GM21825 (cell line): ENCODE data around the gene ATF7IP.

ENCODE experiments used
- ATAC-seq: cut with Tn5 transposase; IDR thresholded peaks from one replicate; pipeline ENCODE4 v1.9.1; 2021; ENCODE audit warnings: mild to moderate bottlenecking, moderate library complexity; ENCODE audit not compliant: unreplicated experiment

Gene ATF7IP

DNA sequence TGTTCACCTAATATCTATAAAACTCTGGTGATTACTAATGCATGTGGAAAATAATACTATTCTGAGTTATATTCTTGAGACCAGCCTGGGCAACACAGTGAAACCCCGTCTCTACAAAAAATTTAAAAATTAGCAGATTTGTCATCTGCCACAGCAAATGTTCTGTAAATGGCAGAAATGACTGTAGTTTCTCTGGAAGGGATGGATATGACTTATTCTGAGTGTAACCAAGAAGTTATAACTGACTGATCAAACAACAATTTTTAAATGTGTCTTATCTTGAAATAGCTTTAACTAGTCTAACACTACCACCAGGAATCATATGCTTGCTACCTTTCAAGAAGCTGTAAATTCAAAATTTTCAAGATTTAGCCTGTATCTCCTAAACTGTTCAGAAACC lies 113.5 kb downstream of the ATF7IP start:
- no peak for ATAC-seq

DNA sequence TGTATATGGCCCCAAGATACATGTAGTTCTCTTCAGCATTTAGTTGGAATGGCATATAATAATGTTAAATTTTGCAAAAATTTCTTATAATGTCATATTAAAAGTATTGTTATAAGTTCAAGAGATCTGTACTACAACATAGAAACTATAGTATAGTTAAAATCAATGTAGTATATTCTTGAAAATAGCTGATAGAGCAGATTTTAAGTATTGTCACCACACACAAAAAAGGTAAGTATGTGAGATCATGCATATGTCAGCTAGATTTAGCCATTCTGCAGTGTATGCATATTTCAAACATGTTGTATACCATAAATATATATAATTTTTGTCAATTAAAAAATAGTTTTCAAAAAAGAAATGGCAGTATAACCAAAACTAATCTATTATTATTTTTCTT lies 115.7 kb downstream of the ATF7IP start:
- ATAC-seq, result no peak

DNA sequence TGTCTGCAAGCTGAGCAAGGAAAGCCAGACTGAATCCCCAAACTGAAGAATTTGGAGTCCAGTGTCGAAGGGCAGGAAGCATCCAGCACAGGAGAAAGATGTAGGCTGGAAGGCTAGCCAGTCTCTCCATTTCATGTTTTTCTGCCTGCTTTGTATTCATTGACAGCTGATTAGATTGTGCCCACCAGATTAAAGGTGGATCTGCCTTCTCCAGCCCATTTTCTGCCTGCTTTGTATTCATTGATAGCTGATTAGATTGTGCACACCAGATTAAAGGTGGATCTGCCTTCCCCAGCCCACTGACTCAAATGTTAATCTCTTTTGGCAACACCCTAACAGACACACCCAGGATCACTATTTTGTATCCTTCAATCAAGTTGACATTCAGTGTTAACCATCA lies 116.9 kb downstream of the ATF7IP start:
- no peak for ATAC-seq

DNA sequence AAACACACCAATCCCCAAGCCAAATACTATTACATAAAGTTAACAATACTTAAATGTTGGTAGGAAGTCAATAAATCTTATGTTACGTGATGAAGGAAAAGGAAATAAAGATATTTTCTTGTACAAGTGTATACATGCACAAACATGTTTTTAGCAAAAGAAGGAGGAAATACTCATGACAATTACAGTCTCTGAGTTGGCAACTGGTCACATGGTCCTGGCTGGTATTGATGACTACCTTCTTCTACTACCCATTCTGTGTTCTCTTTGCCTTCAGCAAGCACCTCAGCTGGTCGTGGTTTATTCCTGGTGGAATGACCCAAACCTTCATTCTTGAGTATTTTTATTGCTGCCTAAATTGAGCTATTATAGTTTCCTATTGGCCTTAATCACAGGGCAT lies 117.4 kb downstream of the ATF7IP start:
- no peak for ATAC-seq

DNA sequence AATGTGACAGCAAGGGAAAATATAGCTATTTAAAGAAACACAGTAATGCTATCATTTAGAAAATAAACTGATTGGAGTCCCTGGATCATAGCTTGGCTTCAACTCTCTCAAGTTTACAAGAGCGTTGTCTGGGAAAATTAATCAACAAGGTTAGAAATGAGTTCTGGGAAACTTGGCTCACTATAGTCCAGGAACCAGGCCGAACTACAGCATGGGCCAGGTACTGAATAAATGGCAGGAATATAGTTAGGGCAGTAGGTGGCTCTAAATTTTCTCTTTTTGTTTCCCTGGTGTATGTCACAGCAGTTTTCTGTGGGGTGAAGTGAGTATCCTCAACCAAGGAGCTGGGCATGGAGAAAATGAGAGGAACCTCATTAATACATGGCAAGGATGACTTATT lies 129.8 kb downstream of the ATF7IP start:
- ATAC-seq, result no peak

DNA sequence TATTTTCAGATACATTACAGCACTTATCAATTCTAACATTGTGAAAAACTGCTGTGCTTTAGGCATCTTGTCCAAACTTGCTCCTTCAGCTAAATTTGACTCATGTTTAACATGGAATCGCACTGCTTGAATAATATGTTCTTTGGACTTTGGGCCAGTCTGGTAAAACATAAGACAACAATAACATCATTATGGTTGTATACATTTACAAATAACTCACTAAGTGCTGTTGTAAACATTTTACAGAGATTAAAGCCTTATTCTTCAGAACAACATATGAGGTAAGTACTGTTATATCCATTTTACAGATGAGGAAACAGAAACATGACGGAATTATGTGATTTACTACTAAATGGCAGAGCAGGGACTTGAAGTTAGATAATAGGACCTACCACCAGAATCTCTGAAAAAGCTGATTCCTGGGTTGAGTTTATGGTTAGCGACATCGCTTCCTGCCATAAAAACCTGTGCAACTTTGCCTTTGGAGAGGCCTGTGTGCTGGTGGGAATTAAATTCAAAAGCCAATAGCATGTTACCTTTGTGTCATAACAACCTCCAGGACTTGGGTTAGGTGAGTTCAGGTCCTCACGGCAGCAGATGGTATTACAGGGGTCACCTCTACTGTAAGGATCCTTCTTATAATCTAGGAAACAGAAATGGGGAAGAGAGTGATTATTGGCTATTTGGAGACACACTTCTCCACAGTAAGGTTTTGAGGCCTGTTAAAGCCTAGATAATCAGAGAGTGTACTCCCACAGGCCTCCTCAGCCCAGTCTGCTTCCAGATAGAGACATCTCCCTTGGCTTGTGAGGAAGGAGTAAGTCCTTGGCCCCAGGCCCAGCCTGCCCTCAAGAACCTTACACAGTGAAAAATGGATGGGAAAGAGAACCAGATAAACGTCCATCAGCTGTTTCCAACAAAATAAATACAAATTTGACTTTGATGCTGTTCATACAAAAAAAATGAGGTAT lies 140.4 kb downstream of the ATF7IP start:
- no peak for ATAC-seq

- ATAC-seq, result no peak
These were observed 145.1 kb downstream of the ATF7IP start for GRCh38 chr12:14510574-14510973.

DNA sequence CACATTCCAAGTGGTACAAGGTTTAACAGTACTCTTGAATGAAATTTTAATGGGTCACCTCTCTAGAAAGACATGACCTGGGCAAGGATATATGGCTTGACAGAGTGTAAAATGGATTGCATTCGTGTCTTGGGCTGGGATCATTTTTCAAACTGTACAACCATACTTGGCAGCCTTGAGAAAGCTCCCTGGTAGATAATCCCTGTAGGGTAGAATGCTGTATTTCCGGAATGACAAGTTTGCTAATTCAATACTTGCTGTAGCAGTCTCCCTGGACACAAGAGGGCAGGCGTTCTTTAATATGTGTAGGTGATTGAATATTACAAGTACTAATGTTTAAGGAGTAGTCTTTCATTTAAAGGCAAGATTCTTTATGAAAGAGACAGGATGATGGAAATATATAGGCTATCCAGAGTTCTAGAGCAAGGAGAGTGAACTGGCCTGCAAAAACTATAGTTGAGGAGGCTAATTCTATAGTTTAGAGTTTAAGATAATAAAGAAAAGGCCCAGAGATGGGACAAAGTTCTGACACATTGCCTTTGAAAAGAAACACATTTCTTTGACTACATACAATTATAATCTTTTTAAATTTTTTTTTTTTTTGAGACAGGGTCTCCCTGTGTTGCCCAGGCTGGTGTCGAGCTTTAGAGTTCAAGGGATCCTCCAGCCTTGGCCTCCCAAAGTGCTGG lies 148.8 kb downstream of the ATF7IP start:
- no peak for ATAC-seq

DNA sequence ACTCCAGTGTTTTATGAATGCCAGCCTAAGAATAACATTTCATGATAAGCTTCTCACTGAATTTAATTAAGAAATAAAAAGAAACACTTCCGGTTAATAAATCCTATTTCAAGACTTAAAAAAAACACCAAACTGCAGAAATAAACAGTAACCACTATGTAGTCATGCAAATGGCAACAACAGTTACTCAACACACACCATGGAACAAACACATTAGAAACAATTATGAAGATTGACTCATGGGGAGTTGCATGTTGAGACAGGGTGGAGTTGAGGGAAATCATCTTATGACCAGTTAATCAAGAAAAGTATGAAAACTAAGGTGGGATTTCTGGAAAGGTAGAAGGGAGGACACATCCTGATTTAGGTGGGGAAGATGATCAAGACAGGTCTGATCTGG lies 149.5 kb downstream of the ATF7IP start:
- ATAC-seq, result no peak

DNA sequence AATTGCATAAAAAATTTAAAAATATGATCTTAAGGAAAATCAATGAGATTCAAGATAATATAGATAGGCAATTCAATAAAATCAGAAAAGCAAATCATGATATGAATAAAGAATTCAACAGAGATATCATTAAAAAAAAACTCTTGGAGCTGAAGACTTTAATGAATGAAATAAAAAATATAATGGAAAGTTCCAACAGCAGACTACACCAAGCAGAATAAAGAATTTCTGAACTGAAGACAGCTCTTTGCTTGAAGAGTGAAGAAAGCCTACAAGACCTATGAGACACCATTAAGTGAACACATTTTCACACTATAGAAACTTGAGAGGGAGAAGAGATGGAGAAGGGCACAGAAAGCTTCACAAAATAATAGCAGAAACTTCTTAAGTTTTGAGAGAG lies 156.3 kb downstream of the ATF7IP start:
- ATAC-seq, result no peak

- ATAC-seq, result no peak
These were observed 160.5 kb downstream of the ATF7IP start for GRCh38 chr12:14525964-14526363.

DNA sequence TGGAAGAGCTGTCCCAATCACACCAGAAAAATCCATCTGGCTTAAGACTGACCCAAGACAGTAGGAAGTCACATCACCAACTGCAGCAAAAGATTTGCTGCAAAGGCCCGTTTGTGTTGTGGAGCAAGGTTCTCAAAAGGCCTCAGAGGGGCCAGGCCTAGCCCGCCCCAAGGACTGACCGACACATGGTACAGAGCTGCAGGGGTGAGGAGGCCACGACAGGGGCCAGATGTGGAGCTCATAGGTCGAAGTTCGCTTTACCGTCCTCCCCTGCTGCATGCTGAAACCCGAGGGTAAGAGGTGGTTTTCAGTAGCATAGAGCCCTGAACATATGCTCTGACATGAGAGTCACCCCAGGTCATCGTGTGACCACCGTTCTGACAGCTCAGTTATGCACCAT lies 166.7 kb downstream of the ATF7IP start:
- ATAC-seq, result no peak

DNA sequence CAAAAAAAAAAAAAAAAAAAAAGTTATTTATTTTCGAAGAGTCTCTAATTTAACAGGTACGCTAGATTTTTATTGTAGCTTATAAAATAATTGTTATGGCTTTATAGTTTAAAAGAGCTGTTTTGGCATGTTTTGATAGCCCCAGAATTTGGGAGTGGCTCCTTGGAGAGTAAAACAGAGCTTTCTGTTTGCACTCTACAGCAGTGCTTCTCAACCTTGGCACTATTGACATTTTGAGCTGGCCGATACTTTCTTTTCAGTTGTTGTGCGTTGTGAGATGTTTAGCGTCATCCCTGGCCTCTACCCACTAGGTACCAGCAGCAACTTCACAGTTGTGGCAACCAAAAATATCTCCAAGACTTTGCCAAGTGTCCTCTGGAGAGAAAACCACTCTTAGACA lies 171.6 kb downstream of the ATF7IP start:
- no peak for ATAC-seq

GRCh38 chr12:14540801-14541462 lies 175.4 kb downstream of the ATF7IP start:
- no peak for ATAC-seq

GRCh38 chr12:14545144-14546124 lies 180.0 kb downstream of the ATF7IP start:
- ATAC-seq, result no peak

- ATAC-seq, result no peak
These were observed 182.1 kb downstream of the ATF7IP start for GRCh38 chr12:14547571-14547970.

- no peak for ATAC-seq
These were observed 183.1 kb downstream of the ATF7IP start for GRCh38 chr12:14548609-14549008.
